GM04504 (cell line): ENCODE measurements around the gene ANKFY1.

Experiments used
- DNase-seq: peaks from one replicate; pipeline ENCODE4 v3.0.0-alpha.2; 2012; ENCODE audit warnings: low read depth

The ANKFY1 gene

DNA sequence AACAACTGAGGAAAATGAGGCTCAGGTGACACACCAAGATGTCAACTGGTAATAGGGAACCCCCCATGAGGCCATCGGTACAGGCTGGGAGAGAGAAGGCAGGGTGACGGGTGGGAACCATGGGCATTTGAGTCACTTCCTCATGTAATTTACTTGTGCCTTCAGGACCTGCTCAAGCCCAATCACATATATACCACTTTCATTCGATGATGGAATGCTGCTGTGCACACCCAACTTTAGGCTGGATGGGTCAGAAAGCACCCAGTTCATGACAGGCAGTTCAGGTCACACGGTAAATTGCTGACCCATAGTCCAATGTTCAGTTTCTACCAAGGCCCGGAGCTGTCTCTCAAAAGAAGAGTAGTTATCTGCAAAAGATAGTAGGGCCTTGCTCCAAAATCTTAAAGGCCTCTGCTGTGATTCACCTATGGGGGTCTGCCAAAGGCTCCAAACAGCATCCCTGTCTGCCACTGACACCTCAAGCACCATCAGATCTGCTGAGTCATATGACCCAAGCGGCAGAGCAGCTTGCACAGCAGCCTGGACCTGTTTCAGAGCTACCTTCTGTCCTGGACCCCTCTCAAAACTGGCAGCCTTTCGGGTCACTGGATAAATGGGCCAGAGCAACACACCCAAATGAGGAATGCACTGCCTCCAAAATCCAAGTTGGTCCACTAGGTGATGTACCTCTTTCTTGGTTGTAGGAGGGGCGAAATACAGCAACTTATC, 145.6 kb downstream of the ANKFY1 start:
- DNase-seq = no peak

GRCh38 chr17:4116516-4116915, 147.3 kb downstream of the ANKFY1 start:
- no peak for DNase-seq
